Kidney epithelial cell (primary cell): ENCODE results near the gene MTHFD1L. TPM values are rescaled to one million over a fixed set of nuclear protein-coding genes. Genes with fewer than 3 reads are reported as not detected.
A peak's percentile ranks its signal among the peaks of the same experiment; 100 is the strongest.

Source experiments
- DNase-seq: peaks from one replicate; pipeline ENCODE4 v3.0.0-alpha.2; 2010; ENCODE audit warnings: low read depth
- H3K27me3 ChIP-seq: 2 replicates; pipeline ENCODE4 v1.6.0; 2011; ENCODE audit warnings: low read length; ENCODE audit not compliant: control insufficient read depth, insufficient read depth
- H3K36me3 ChIP-seq: 2 replicates; pipeline ENCODE4 v1.5.1; 2011; ENCODE audit warnings: low read length; ENCODE audit not compliant: control insufficient read depth, insufficient read depth
- H3K4me3 ChIP-seq: 2 replicates; pipeline ENCODE4 v1.5.1; 2011; ENCODE audit warnings: low read depth, mild to moderate bottlenecking, control low read depth, low read length
- CTCF ChIP-seq: IDR thresholded peaks from 2 replicates; pipeline ENCODE4 v1.5.1; 2011; ENCODE audit warnings: mild to moderate bottlenecking, moderate library complexity, low read length, control low read depth, inconsistent platforms; ENCODE audit not compliant: insufficient read depth, poor library complexity, severe bottlenecking
- total RNA-seq: library from RNA; depleted of rRNA; stranded (reverse); fragments of >200 nt; gene quantifications from 2 replicates; pipeline ENCODE4 v1.2.3, GENCODE V29; 2015

MTHFD1L gene
- total RNA-seq, 1 donor from 2014 or later = 116 TPM

- no peak for TF ChIP-seq CTCF
- no peak overlapping the region for H3K4me3 ChIP-seq
- no peaks in the 10 kb centered on the region for H3K27me3 ChIP-seq
- DNase-seq = no peak
- no peaks in the 10 kb centered on the region for H3K36me3 ChIP-seq
Observed at GRCh38 chr6:151060766-151061531, 195.4 kb downstream of the MTHFD1L start.

GRCh38 chr6:151063352-151063751 lies 197.8 kb downstream of the MTHFD1L start:
- H3K36me3 ChIP-seq = no peaks in the 10 kb centered on the region
- TF ChIP-seq CTCF = no peak
- DNase-seq = no peak

GRCh38 chr6:151063842-151064647 lies 198.5 kb downstream of the MTHFD1L start:
- H3K27me3 ChIP-seq = no peaks in the 10 kb centered on the region

More at GRCh38 chr6:151063352-151063751, 197.8 kb downstream of the MTHFD1L start:
- Histone ChIP-seq H3K4me3 (no peak overlapping the region), H3K27me3 (no peaks in the 10 kb centered on the region)

GRCh38 chr6:151065027-151065815 lies 199.7 kb downstream of the MTHFD1L start:
- Histone ChIP-seq H3K36me3 (no peaks in the 10 kb centered on the region), H3K4me3 (no peak overlapping the region), H3K27me3 (no peaks in the 10 kb centered on the region)
- DNase-seq = no peak
- no peak for TF ChIP-seq CTCF

More at GRCh38 chr6:151063842-151064647, 198.5 kb downstream of the MTHFD1L start:
- DNase-seq = no peak
- Histone ChIP-seq H3K36me3 (no peaks in the 10 kb centered on the region), H3K4me3 (no peak overlapping the region)
- TF ChIP-seq CTCF = no peak

- no peak for TF ChIP-seq CTCF
- H3K36me3 ChIP-seq = no peaks in the 10 kb centered on the region
- peak; percentile 90 for DNase-seq
- H3K27me3 ChIP-seq = no peaks in the 10 kb centered on the region
- no peak overlapping the region for H3K4me3 ChIP-seq
Observed at GRCh38 chr6:151067684-151068596, 202.4 kb downstream of the MTHFD1L start.
